ENCODE data around the gene USP26.
"Not testable (repeated sequence)": the region's sequence is repeated elsewhere in the genome, so short reads cannot be mapped to it uniquely, and the experiment has no call there.

Gene USP26

DNA sequence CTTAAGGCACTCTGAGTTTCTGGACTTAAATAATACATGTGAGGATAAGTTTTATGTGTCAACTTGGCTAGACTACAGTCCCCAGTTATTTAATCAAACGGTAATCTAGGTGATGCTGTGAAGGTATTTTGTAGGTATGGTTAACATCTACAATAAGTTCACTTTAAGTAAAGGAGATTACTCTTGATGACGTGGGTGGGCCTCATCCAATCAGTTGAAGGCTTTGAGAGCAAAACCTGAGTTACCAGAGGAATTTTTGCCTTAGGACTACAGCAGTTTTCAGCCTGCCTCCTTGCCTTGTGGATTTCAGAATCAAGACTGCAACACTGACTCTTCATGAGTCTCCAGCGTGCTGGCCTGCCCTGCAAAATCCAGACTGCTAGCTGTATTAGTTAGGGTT is 78.7 kb downstream of the USP26 start:
- no peak for DNase-seq (ENCODE audit: low spot score)

DNA sequence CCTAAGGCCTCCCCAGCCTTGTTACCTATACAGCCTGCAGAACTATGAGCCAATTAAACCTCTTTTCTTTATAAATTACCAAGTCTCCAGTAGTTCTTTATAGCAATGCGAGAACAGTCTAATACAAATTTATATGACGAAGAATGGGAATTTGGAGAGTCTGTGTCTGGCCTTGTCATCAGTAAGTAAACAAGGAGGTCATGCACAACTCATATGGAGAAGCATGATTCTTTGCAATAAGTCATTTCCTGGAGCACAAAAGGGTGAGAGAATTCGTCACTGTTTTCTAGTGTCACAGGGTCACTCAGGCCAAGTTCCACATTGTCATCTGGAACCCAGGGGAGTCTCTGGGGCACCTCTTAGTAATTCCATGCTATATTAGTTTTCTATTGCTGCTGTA is 89.5 kb downstream of the USP26 start:
- no peak for DNase-seq (ENCODE audit: low spot score)

DNA sequence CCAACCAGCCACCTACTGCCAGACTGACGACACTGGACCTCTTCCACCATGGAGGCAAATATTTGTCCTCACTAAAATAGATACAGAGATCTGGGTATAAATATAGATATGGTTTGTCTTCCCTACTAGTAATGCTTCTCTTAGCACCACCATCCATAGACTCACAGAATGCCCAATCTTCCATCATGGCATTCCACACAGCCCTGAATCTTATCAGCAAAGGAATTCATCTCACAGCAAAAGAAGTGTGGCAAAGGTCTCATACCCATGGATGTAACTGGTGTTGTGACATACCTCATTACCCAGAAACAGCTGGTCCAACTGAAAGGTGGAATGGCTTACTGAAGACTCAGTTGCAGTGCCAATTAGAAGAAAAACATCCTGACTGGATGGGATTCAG is 91.3 kb downstream of the USP26 start:
- no peak for DNase-seq (ENCODE audit: low spot score)

DNA sequence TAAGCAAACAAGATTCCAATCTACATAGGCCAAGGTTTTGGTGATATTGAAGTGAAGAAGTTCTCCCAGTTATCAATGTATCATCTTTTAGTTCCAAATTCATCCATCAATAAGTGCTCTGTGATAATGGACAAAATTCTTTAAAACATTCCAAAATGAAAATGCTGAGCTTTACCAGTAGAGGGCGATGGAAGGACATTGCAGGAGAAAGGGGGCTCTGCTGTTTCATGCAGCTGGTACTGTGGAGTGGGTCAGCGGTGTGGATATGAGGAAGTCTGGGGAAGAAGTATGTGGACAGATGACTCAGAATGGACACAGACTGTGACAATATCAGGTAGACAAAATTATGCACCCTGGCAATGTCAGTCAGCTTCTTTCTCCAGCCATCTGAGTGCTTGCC is 91.9 kb downstream of the USP26 start:
- DNase-seq (ENCODE audit: low spot score): no peak

DNA sequence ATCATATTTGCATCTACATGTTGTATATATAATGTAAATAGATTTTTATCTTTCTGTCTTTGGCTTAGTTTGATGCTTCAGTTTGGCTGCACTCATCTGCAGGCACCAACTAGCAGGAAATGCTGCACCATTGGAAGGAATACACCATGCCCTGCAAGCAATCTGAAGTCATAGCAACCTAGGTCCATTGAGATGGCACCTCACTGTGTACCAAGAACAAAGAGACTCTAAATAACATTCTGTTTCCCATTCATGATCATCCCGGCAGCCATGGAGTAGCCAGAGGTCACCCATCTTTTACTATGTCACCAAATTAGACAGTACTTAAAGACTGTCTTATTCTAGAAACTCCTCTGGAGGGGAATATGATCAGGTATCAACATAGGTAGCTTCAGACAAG is 97.7 kb downstream of the USP26 start:
- DNase-seq (ENCODE audit: low spot score): no peak

DNA sequence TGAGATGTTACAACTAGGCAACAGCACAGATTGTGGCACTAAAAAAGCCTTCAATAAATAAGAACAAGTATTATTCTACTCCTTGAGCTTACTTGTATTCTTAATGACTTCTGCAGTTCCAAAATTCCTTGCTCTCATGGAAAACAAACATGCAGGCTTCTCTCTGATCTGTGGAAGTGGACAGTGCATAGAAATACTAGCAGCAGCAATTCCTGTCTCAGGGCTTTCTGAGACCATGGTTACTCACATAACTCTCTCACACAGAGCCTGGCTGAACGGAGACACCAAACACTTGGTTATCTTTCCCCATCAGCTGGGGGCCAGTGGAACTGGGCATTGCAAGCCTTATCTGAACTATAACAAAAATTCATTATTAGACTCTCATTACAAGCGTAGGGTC is 106.1 kb downstream of the USP26 start:
- no peak for DNase-seq (ENCODE audit: low spot score)

DNA sequence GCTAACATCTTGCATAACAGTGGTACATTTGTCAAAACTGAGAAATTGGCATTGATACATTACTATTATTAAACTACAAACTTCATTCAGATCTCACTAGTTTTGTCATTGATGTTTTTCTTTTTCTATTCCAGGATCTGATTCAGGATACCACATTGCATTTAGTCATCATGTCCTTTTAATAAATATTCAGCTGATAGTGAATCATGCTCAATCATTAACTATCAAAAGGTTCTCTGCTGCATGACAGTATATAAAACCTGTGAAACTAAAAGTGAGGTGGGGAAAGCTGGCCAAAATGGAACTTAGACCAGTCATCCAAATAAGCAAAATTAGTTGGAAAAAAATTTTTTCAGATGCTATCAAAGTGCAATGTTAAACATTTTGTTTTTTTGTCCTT is 110.4 kb downstream of the USP26 start:
- no peak for DNase-seq (ENCODE audit: low spot score)

DNA sequence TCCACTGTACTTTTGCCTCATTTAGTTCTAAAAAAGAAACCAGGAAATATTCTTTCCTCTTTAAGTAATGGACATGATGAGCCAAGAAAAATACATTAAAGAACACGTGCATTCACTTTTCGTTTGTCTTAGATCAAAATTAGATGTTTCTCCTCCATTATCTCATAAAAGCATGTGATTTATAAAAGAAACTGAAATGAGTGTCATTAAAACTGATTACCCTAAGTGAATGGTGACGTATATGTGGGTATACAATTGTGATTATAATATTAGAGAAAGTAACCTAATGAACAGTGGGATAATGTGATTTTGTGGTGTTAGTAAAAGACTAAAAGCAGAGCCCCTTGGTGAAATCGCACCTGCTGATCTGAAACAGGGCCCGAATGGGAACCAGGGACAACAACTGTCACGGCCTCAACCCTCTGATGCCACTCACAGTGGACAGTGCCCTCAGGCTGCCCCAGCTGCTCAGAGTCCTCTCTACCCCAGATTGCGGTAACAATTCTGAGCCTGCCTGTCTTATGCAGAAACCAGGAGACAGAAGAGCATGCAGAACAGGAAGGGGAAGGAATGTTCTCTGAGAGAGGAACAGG is 112.8 kb downstream of the USP26 start:
- no peak for DNase-seq (ENCODE audit: low spot score)

DNA sequence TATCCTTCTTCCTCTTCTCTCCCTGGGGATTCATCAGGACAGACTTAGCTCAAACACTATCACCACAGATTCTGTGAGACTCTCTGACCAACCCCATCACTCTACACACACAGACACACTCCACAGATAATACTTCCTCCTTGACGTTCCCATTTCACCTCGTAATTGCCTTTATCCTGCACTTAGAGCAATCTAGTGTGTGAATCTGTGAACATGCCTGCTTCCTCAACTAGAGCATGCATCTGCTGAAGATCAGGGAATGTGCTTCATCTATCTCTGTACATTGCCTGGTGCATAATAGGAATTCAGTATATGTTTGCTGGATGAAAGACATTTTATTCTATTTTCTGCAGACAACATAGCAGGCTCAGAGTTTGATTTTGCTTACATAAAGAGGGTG is 113.4 kb downstream of the USP26 start:
- no peak for DNase-seq (ENCODE audit: low spot score)

DNA sequence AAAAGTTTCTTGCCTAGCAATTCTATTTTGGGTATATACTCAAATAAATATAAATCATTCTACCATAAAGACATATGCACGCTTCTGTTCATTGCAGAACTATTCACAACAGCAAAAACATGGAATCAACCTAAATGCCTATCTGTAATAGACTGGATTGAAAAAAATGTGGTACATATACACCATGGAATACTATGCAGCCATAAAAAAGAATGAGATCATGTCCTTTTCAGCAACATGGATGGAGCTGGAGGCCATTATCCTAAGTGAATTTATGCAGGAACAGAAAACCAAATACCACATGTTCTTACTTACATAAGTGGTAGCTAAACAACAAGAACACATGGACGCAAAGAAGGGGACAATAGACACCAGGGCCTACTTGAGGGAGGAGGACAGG is 116.9 kb downstream of the USP26 start:
- not testable (repeated sequence) for DNase-seq (ENCODE audit: low spot score)
